Measurements from ENCODE around the gene TMEM203. TPM values are rescaled to one million over a fixed set of nuclear protein-coding genes. Genes with fewer than 3 reads are reported as not detected.
A peak's percentile ranks its signal among the peaks of the same experiment; 100 is the strongest.

Gene TMEM203
- total and polyA plus RNA-seq, 10 of the 15 experiments (the other 5 are each of a cell fraction or from before 2014, with no cell fraction given) = 7.2 to 68.1 (median 33.8) TPM

DNA sequence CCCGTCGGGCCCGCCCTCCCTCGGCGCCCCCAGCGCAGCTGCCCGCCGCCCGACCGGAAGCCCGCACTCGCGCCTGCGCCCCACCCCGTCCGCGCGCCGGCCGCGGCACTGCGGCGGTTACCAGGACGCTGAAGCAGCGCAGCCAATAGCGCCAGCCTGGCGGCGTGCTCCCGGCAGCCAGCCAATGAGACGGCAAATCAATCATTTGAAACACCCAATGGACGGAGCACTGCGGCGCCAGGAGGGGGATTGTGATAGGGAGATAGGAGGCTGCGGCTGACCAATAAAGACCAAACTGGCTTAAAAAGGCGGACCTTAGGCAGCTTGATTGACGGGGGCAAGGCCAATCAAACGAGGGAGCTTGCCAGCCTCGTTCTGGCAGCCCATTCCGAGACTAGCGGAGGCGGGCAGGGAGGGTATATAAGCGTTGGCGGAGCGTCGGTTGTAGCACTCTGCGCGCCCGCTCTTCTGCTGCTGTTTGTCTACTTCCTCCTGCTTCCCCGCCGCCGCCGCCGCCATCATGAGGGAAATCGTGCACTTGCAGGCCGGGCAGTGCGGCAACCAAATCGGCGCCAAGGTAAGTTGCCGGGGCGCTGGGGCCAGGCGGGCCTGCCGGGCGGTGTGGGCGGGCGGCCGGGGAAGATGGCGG, 35.5 kb upstream of the TMEM203 start, which contains the start of gene TUBB4B (continued):
- peak; percentile 98 for TF ChIP-seq TAF1 (IDR thresholded peaks at IDR 0.05; ENCODE audit: borderline replicate concordance, low read depth, low read length)
- no peak for TF ChIP-seq ZBTB4 (CRISPR knock-in tag; IDR thresholded peaks at IDR 0.05)
- TF ChIP-seq ZNF207 (IDR thresholded peaks at IDR 0.05; ENCODE audit: borderline replicate concordance) = peak; percentile 84
- TF ChIP-seq PKNOX1 (IDR thresholded peaks at IDR 0.05) = peak; percentile 100
- TF ChIP-seq FOXM1 (IDR thresholded peaks at IDR 0.05; ENCODE audit: low read depth, low read length) = no peak
- TF ChIP-seq, protein P1, sequence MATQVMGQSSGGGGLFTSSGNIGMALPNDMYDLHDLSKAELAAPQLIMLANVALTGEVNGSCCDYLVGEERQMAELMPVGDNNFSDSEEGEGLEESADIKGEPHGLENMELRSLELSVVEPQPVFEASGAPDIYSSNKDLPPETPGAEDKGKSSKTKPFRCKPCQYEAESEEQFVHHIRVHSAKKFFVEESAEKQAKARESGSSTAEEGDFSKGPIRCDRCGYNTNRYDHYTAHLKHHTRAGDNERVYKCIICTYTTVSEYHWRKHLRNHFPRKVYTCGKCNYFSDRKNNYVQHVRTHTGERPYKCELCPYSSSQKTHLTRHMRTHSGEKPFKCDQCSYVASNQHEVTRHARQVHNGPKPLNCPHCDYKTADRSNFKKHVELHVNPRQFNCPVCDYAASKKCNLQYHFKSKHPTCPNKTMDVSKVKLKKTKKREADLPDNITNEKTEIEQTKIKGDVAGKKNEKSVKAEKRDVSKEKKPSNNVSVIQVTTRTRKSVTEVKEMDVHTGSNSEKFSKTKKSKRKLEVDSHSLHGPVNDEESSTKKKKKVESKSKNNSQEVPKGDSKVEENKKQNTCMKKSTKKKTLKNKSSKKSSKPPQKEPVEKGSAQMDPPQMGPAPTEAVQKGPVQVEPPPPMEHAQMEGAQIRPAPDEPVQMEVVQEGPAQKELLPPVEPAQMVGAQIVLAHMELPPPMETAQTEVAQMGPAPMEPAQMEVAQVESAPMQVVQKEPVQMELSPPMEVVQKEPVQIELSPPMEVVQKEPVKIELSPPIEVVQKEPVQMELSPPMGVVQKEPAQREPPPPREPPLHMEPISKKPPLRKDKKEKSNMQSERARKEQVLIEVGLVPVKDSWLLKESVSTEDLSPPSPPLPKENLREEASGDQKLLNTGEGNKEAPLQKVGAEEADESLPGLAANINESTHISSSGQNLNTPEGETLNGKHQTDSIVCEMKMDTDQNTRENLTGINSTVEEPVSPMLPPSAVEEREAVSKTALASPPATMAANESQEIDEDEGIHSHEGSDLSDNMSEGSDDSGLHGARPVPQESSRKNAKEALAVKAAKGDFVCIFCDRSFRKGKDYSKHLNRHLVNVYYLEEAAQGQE (IDR thresholded peaks at IDR 0.05; ENCODE audit: low read depth, low read length) = no peak; the same call in 1 of the 2 replicates
- no peak for TF ChIP-seq FOXK2 (IDR thresholded peaks at IDR 0.05)
- TF ChIP-seq EZH2 (IDR thresholded peaks at IDR 0.05; ENCODE audit: borderline replicate concordance, control insufficient read depth, low read depth, low read length) = no peak
- no peak for TF ChIP-seq NFIC (IDR thresholded peaks at IDR 0.05; ENCODE audit: low read depth, low read length)
- TF ChIP-seq TCF7 (IDR thresholded peaks at IDR 0.05; ENCODE audit: borderline replicate concordance) = no peak
- peak; percentile 59; the same call in 1 of the 2 replicates for TF ChIP-seq ZSCAN29 (IDR thresholded peaks at IDR 0.05)
- no peak for TF ChIP-seq RUNX3 (IDR thresholded peaks at IDR 0.05; ENCODE audit: low read length)
- no peak for TF ChIP-seq SMC3 (IDR thresholded peaks at IDR 0.05; ENCODE audit: borderline replicate concordance, low read length)
- TF ChIP-seq NFYA (IDR thresholded peaks at IDR 0.05; ENCODE audit: borderline replicate concordance, low read depth, low read length) = peak; percentile 85
- TF ChIP-seq HCFC1 (IDR thresholded peaks at IDR 0.05; ENCODE audit: low read length) = peak; percentile 42; the same call in 1 of the 2 replicates
- 0 out of 2 replicates have a peak, but pooled peaks have one; percentile 30 for TF ChIP-seq SIN3A (IDR thresholded peaks at IDR 0.05; ENCODE audit: low read depth, low read length)
- TF ChIP-seq, protein P2, sequence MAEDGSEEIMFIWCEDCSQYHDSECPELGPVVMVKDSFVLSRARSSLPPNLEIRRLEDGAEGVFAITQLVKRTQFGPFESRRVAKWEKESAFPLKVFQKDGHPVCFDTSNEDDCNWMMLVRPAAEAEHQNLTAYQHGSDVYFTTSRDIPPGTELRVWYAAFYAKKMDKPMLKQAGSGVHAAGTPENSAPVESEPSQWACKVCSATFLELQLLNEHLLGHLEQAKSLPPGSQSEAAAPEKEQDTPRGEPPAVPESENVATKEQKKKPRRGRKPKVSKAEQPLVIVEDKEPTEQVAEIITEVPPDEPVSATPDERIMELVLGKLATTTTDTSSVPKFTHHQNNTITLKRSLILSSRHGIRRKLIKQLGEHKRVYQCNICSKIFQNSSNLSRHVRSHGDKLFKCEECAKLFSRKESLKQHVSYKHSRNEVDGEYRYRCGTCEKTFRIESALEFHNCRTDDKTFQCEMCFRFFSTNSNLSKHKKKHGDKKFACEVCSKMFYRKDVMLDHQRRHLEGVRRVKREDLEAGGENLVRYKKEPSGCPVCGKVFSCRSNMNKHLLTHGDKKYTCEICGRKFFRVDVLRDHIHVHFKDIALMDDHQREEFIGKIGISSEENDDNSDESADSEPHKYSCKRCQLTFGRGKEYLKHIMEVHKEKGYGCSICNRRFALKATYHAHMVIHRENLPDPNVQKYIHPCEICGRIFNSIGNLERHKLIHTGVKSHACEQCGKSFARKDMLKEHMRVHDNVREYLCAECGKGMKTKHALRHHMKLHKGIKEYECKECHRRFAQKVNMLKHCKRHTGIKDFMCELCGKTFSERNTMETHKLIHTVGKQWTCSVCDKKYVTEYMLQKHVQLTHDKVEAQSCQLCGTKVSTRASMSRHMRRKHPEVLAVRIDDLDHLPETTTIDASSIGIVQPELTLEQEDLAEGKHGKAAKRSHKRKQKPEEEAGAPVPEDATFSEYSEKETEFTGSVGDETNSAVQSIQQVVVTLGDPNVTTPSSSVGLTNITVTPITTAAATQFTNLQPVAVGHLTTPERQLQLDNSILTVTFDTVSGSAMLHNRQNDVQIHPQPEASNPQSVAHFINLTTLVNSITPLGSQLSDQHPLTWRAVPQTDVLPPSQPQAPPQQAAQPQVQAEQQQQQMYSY (CRISPR knock-in tag; IDR thresholded peaks at IDR 0.05) = no peak
- no peak for TF ChIP-seq CEBPB (IDR thresholded peaks at IDR 0.05; ENCODE audit: borderline replicate concordance in 1 of 2, low read depth in 2 of 2, low read length in 2 of 2)

Measured in GM12878 (cell line).